H1 (cell line): ENCODE data around the gene AATK. TPM values are rescaled to one million over a fixed set of nuclear protein-coding genes. Genes with fewer than 3 reads are reported as not detected.

Experiments
- CTCF ChIA-PET: fragments of 300-600 bp; sonication (Branson Sonifier 250); formaldehyde crosslinking; loops from one replicate; lab custom pipeline; 2021; ENCODE audit not compliant: partially characterized antibody; lab: Charles Lee
- POLR2A ChIA-PET: fragments of 300-600 bp; sonication (Branson Sonifier 250); formaldehyde crosslinking; loops from one replicate; lab custom pipeline; 2021; ENCODE audit warnings: inconsistent platforms; ENCODE audit not compliant: partially characterized antibody; lab: Charles Lee
- DNase-seq, 2 experiments: peaks; one replicate each; pipeline versions ENCODE4 v3.0.0 to v3.0.0-alpha.2; 2010 to 2022; ENCODE audit warnings: low spot score in 2 of 2, low read depth in 1 of 2, mixed read lengths in 1 of 2
- FAIRE-seq: peaks from 2 replicates; lab custom pipeline; 2011; peaks lifted over from hg19 to GRCh38; lab: Jason Lieb, UNC
- H2AFZ ChIP-seq: 2 replicates; pipeline ENCODE4 v1.8.1; 2012; ENCODE audit warnings: low read length, inconsistent platforms
- H2AK5ac ChIP-seq: 2 replicates; pipeline ENCODE4 v1.6.1; 2013; ENCODE audit warnings: low read depth, low read length
- H2BK120ac ChIP-seq: replicated peaks from 2 replicates; pipeline ENCODE3; 2013; ENCODE audit warnings: low read depth, low read length, inconsistent platforms
- H2BK12ac ChIP-seq: 2 replicates; pipeline ENCODE4 v1.6.1; 2013; ENCODE audit warnings: low read depth, low read length
- H2BK15ac ChIP-seq: 2 replicates; pipeline ENCODE4 v1.6.1; 2013; ENCODE audit warnings: low read length
- H2BK20ac ChIP-seq: 2 replicates; pipeline ENCODE4 v1.6.1; 2013; ENCODE audit warnings: low read length
- H2BK5ac ChIP-seq: 2 replicates; pipeline ENCODE4 v1.6.1; 2013; ENCODE audit warnings: low read depth, low read length
- H3K14ac ChIP-seq: 2 replicates; pipeline ENCODE4 v1.6.1; 2013; ENCODE audit warnings: inconsistent platforms; ENCODE audit not compliant: insufficient read length
- H3K18ac ChIP-seq: 2 replicates; pipeline ENCODE4 v1.6.1; 2013; ENCODE audit warnings: low read length; ENCODE audit errors: extremely low read depth
- H3K23ac ChIP-seq: 2 replicates; pipeline ENCODE4 v1.6.1; 2013; ENCODE audit warnings: inconsistent platforms; ENCODE audit not compliant: insufficient read length
- H3K23me2 ChIP-seq: 2 replicates; pipeline ENCODE4 v1.6.1; 2013; ENCODE audit warnings: low read depth, low read length
- H3K27ac ChIP-seq: 2 replicates; pipeline ENCODE4 v1.6.1; 2011; ENCODE audit warnings: low read depth, low read length, inconsistent platforms
- H3K27me3 ChIP-seq, 4 experiments: replicated peaks in 1 of 4; 1 replicate in 1 of 4; 2 replicates in 3 of 4; pipeline versions ENCODE4 v1.6.1 to v1.8.1; 2011 to 2013; ENCODE audit warnings: low read length in 3 of 4, mild to moderate bottlenecking in 3 of 4, inconsistent platforms in 2 of 4, mixed read lengths in 2 of 4, moderate library complexity in 1 of 4; ENCODE audit not compliant: control insufficient read depth in 3 of 4, insufficient read depth in 3 of 4; ENCODE audit errors: extremely low read depth in 1 of 4
- H3K36me3 ChIP-seq, 4 experiments: 2 replicates each; pipeline versions ENCODE4 v1.6.1 to v1.8.1; 2011 to 2013; ENCODE audit warnings: mild to moderate bottlenecking in 4 of 4, low read length in 3 of 4, moderate library complexity in 2 of 4, control low read depth in 1 of 4, inconsistent platforms in 1 of 4; ENCODE audit not compliant: insufficient read depth in 4 of 4, control insufficient read depth in 2 of 4
- H3K4ac ChIP-seq: replicated peaks from 2 replicates; pipeline ENCODE3; 2013; ENCODE audit warnings: low read length, low read depth, mixed read lengths, inconsistent platforms; ENCODE audit not compliant: insufficient read length
- H3K4me1 ChIP-seq, 4 experiments: replicated peaks in 1 of 4; 1 replicate in 1 of 4; 2 replicates in 3 of 4; pipeline versions ENCODE4 v1.6.1 to v1.8.1; 2011 to 2013; ENCODE audit warnings: low read length in 3 of 4, inconsistent platforms in 2 of 4, mixed read lengths in 1 of 4; ENCODE audit not compliant: insufficient read depth in 4 of 4, control insufficient read depth in 3 of 4
- H3K4me2 ChIP-seq, 2 experiments: 2 replicates each; pipeline versions ENCODE4 v1.6.1 to v1.8.1; 2011 to 2013; ENCODE audit warnings: low read depth in 2 of 2, low read length in 2 of 2, control low read depth in 1 of 2, inconsistent platforms in 1 of 2, mild to moderate bottlenecking in 1 of 2; ENCODE audit not compliant: insufficient read depth in 1 of 2
- H3K4me3 ChIP-seq, 4 experiments: fragments of 200-600, 300-600 bp in 1 of 4; sonication (generic), shearing (Covaris generic), sonication (Bioruptor Twin) in 1 of 4; 2 replicates each; pipeline versions ENCODE4 v1.5.1 to v1.8.1; 2011 to 2016; ENCODE audit warnings: low read length in 4 of 4, low read depth in 3 of 4, control low read depth in 2 of 4, inconsistent platforms in 2 of 4, mild to moderate bottlenecking in 2 of 4, mixed read lengths in 1 of 4, moderate library complexity in 1 of 4; ENCODE audit not compliant: insufficient read depth in 2 of 4; ENCODE audit errors: extremely low read depth in 1 of 4
- H3K56ac ChIP-seq: replicated peaks from 2 replicates; pipeline ENCODE3; 2013; ENCODE audit warnings: low read depth, mild to moderate bottlenecking, mixed read lengths, low read length, inconsistent platforms; ENCODE audit not compliant: insufficient read length
- H3K79me1 ChIP-seq: 2 replicates; pipeline ENCODE4 v1.6.1; 2013; ENCODE audit warnings: low read depth, low read length, control low read depth
- H3K79me2 ChIP-seq, 2 experiments: 2 replicates each; pipeline versions ENCODE4 v1.6.1 to v1.8.1; 2012 to 2013; ENCODE audit warnings: low read length in 2 of 2, mild to moderate bottlenecking in 2 of 2, inconsistent platforms in 1 of 2; ENCODE audit not compliant: insufficient read depth in 2 of 2, control insufficient read depth in 1 of 2
- H3K9ac ChIP-seq, 4 experiments: replicated peaks in 1 of 4; 1 replicate in 1 of 4; 2 replicates in 3 of 4; pipeline versions ENCODE4 v1.6.1 to v1.8.1; 2011 to 2013; ENCODE audit warnings: low read depth in 3 of 4, low read length in 3 of 4, control low read depth in 2 of 4, mild to moderate bottlenecking in 2 of 4, moderate library complexity in 2 of 4, inconsistent platforms in 1 of 4; ENCODE audit errors: extremely low read depth in 1 of 4
- H3K9me3 ChIP-seq, 2 experiments: 2 replicates each; pipeline versions ENCODE4 v1.6.1 to v1.8.1; 2012 to 2013; ENCODE audit warnings: mild to moderate bottlenecking in 2 of 2, moderate library complexity in 2 of 2, control low read depth in 1 of 2, inconsistent platforms in 1 of 2, low read depth in 1 of 2, low read length in 1 of 2, mixed read lengths in 1 of 2; ENCODE audit not compliant: insufficient read depth in 2 of 2
- H4K20me1 ChIP-seq, 2 experiments: replicated peaks in 1 of 2; 2 replicates each; pipeline versions ENCODE3 to v1.8.1; 2011 to 2013; ENCODE audit warnings: inconsistent platforms in 2 of 2, low read length in 2 of 2, mild to moderate bottlenecking in 1 of 2; ENCODE audit not compliant: insufficient read depth in 2 of 2, control insufficient read depth in 1 of 2
- H4K5ac ChIP-seq: 2 replicates; pipeline ENCODE4 v1.6.1; 2013; ENCODE audit warnings: low read length, low read depth, mixed read lengths, inconsistent platforms; ENCODE audit not compliant: insufficient read length
- H4K8ac ChIP-seq: 2 replicates; pipeline ENCODE4 v1.8.0; 2013; ENCODE audit warnings: mild to moderate bottlenecking, moderate library complexity, low read length, inconsistent platforms; ENCODE audit not compliant: insufficient read depth; ENCODE audit errors: extremely low read depth
- H4K91ac ChIP-seq: replicated peaks from 2 replicates; pipeline ENCODE3; 2013; ENCODE audit warnings: low read length, mixed read lengths, inconsistent platforms; ENCODE audit not compliant: insufficient read length
- ATF3 ChIP-seq: IDR thresholded peaks from 2 replicates; pipeline ENCODE4 v1.6.1; 2011; ENCODE audit warnings: low read depth, mild to moderate bottlenecking, low read length; ENCODE audit not compliant: insufficient read depth
- CBX5 ChIP-seq: fragments of 300-800, 300-1000 bp; sonication (generic); IDR thresholded peaks from 2 replicates; pipeline ENCODE4 v1.7.1; 2016; ENCODE audit warnings: antibody characterized with exemption, low read length, low read depth
- CBX8 ChIP-seq: fragments of 300-800, 300-1000 bp; sonication (generic); IDR thresholded peaks from 2 replicates; pipeline ENCODE4 v1.7.1; 2016; ENCODE audit warnings: low read depth, low read length, borderline replicate concordance
- CTCF ChIP-seq, 3 experiments: IDR thresholded peaks; 1 replicate in 2 of 3; 2 replicates in 1 of 3; pipeline versions ENCODE4 v1.5.1 to v1.6.1; 2011; ENCODE audit warnings: low read length in 3 of 3, mild to moderate bottlenecking in 3 of 3, inconsistent platforms in 2 of 3, low read depth in 1 of 3, moderate library complexity in 1 of 3; ENCODE audit not compliant: insufficient read depth in 1 of 3; ENCODE audit errors: control extremely low read depth in 1 of 3
- NANOG ChIP-seq: IDR thresholded peaks from 2 replicates; pipeline ENCODE4 v1.6.1; 2011; ENCODE audit warnings: low read length, low read depth, mild to moderate bottlenecking, inconsistent platforms; ENCODE audit not compliant: insufficient read depth, poor library complexity, severe bottlenecking
- RAD21 ChIP-seq, 2 experiments: IDR thresholded peaks in 1 of 2; conservative IDR thresholded peaks in 1 of 2; 2 replicates each; pipeline ENCODE4 v1.6.1; 2011; ENCODE audit warnings: low read depth in 2 of 2, low read length in 2 of 2, improper control_type of control experiment in 1 of 2, inconsistent platforms in 1 of 2, mild to moderate bottlenecking in 1 of 2, moderate library complexity in 1 of 2
- RBBP5 ChIP-seq: IDR thresholded peaks from 2 replicates; pipeline ENCODE4 v1.7.1; 2012; ENCODE audit warnings: low read depth, mild to moderate bottlenecking, inconsistent platforms, low read length, moderate library complexity, borderline replicate concordance
- TAF7 ChIP-seq: optimal IDR thresholded peaks from 2 replicates; pipeline ENCODE3; 2011; ENCODE audit warnings: low read depth, mild to moderate bottlenecking, inconsistent platforms, low read length, moderate library complexity, borderline replicate concordance
- YY1 ChIP-seq: IDR thresholded peaks from 2 replicates; pipeline ENCODE4 v1.6.1; 2011; ENCODE audit warnings: low read depth, mild to moderate bottlenecking, low read length
- WGBS, 2 experiments: shearing (Covaris generic) in 1 of 2; methylation state at CpG; one replicate each; pipeline versions ENCODE4 v1.1.6 to v1.1.7; 2013 to 2015; ENCODE audit warnings: low lambda C conversion rate in 2 of 2, mixed read lengths in 2 of 2, inconsistent platforms in 1 of 2, low coverage in 1 of 2, missing lambda C conversion rate in 1 of 2; ENCODE audit not compliant: insufficient replicate concordance in 2 of 2, insufficient coverage in 1 of 2, insufficient read length in 1 of 2; ENCODE audit errors: extremely low coverage in 1 of 2, missing lambda C conversion rate in 1 of 2; 5-methylcytosine and 5-hydroxymethylcytosine counted together
- polyA plus RNA-seq, 7 experiments: library from polyadenylated mRNA; depleted of rRNA in 3 of 7; stranded (reverse) in 5 of 7; unstranded in 2 of 7; fragments of >200 nt in 5 of 7; fragments of 200-250 nt in 2 of 7; gene quantifications; 1 replicate in 5 of 7; 2 replicates in 1 of 7; 4 replicates in 1 of 7; pipeline versions ENCODE4 v1.2.1 to v1.2.3, GENCODE V29; 2011 to 2013; ENCODE audit warnings: missing spikeins in 2 of 7, mixed read lengths in 2 of 7
- total RNA-seq: library from RNA; stranded (reverse); fragmentation: NEBNext Ultra II Directional; extraction: Animal tissue kit (Norgen Biotek cat#: 25700); gene quantifications from 2 replicates; pipeline ENCODE4 v1.2.1, GENCODE V29; 2021

The AATK gene
- total and polyA plus RNA-seq, 2 of the 8 experiments (the other 6 are each of a cell fraction or from before 2014, with no cell fraction given) = 1.7 to 3.5 TPM

GRCh38 chr17:81127133-81127455 lies 38.9 kb downstream of the AATK start:
- peaks cover 0 to 3% of the 10 kb centered on the region in 2 experiments for H4K20me1 ChIP-seq
- H2AFZ ChIP-seq = no peak overlapping the region
- no peaks in the 10 kb centered on the region for H3K79me2 ChIP-seq
- H2AK5ac ChIP-seq = no peak overlapping the region
- POLR2A ChIA-PET = interaction anchor here (1.1 kb wide), 1 partner anchor 81 kb away, joined by 3 read pairs; no protein-coding TSS in a partner anchor
- no peak overlapping the region for H2BK120ac ChIP-seq
- no peaks in the 10 kb centered on the region for H3K9me3 ChIP-seq
- FAIRE-seq = no peak
- H3K14ac ChIP-seq = no peak overlapping the region
- CTCF ChIA-PET = interaction anchor here (0.6 to 1.4 kb wide), 3 partner anchors 17 to 1088 kb away, joined by 3 to 4 read pairs (median 3); no protein-coding TSS in a partner anchor
- no peak overlapping the region for H3K27ac ChIP-seq
- H4K8ac ChIP-seq = no peak overlapping the region
- H2BK12ac ChIP-seq = no peak overlapping the region
- no peak overlapping the region for H3K56ac ChIP-seq
- H3K4me2 ChIP-seq = no peak overlapping the region
- peaks cover 0 to 15% (median 5%) of the 10 kb centered on the region in 4 experiments; a peak in 5 of 7 replicates for H3K4me1 ChIP-seq
- no peaks in the 10 kb centered on the region for H3K79me1 ChIP-seq
- H3K23ac ChIP-seq = no peak overlapping the region
- H2BK5ac ChIP-seq = no peak overlapping the region
- H4K91ac ChIP-seq = no peak overlapping the region
- no peak overlapping the region for H3K9ac ChIP-seq
- H2BK20ac ChIP-seq = no peak overlapping the region
- no peak overlapping the region for H3K18ac ChIP-seq
- no peak for DNase-seq
- H3K4me3 ChIP-seq = no peak overlapping the region
- no peak overlapping the region for H2BK15ac ChIP-seq
- H3K27me3 ChIP-seq = peaks cover 0 to 10% (median 6%) of the 10 kb centered on the region in 4 experiments; a peak in 3 of 7 replicates
- no peaks in the 10 kb centered on the region for H3K23me2 ChIP-seq
- no peaks in the 10 kb centered on the region for H3K36me3 ChIP-seq
- H3K4ac ChIP-seq = no peak overlapping the region
- 88% methylated on average over 2 of the region's 5 CpGs; no CpG with 5 or more reads in 1 of the 2 experiments for WGBS, 2 experiments
- H4K5ac ChIP-seq = no peak overlapping the region
- TF ChIP-seq YY1 (no peak), CBX5 (no peak), NANOG (no peak), ATF3 (no peak), CTCF (IDR thresholded peaks at IDR 0.05; ENCODE audit: control extremely low read depth in 1 of 3, insufficient read depth in 1 of 3, low read depth in 1 of 3, low read length in 3 of 3) (no peak), RAD21 (IDR thresholded peaks at IDR 0.05 in 1 of 2, conservative IDR thresholded peaks at IDR 0.05 in 1 of 2; ENCODE audit: low read depth in 2 of 2, low read length in 2 of 2) (no peak), RBBP5 (no peak), CBX8 (no peak), TAF7 (no peak)
